ENCODE data around the gene IQSEC1.

The IQSEC1 gene

DNA sequence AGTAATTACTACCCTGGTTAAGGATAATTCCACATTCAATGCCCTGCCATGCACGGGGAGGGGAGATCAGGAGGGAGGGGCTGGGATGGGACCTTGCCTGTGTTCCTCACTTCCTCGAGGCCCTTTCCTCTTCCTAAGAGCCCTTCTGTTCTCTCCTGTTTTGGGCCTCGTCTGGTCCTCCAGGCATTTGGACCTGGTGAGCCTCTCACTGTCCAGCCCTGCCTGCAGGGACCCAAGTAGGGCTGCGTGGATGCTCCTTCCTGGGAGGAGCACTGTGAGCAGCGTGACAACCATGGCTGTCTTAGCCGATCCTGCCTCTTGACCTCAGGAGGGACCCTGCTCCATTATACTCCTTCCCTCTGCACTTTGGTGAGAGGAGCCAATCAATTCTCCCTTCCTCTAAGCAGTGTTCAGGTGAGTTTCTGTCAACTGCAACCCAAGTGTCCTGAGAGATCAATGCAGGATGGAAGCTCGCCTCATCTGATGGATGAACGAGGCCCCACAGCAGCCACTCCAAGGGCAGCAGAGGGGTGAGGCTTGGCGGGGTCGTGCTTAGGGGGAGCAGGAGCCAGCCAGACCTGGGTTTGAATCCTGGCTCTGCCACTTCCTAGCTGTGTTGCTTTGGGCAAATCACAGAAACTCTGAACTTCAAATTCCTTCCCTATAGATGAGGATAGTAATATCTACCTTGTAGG, 92.5 kb downstream of the IQSEC1 start:
- DNase-seq: no peak

DNA sequence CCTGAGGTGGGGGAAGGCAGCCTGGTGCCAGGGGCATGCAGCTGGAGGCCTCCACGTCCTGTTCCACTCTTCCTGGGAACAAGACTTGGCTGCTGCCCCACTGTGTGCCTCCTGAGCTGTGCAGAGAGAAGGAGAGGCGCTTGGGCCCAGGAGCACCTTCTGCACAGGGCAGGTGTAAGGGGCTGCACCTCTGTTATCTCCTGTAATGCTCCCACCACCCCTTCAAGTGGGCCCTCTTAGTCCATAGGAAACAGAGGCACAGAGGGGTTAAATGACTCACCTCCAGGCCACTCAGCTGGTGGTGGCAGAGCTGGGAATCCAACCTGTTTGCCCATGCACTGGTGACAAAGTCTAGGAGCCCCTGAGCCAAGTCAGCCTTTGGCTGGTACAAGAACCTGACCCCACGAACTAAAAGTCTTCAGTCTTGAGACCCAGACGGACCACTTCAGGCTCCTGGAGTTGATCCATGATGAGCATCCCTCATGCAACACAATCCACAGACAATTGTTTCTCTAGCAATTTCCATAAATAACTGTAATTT, 93.2 kb downstream of the IQSEC1 start:
- no peak for DNase-seq

GRCh38 chr3:12979151-12979946, 93.9 kb downstream of the IQSEC1 start:
- DNase-seq: no peak

DNA sequence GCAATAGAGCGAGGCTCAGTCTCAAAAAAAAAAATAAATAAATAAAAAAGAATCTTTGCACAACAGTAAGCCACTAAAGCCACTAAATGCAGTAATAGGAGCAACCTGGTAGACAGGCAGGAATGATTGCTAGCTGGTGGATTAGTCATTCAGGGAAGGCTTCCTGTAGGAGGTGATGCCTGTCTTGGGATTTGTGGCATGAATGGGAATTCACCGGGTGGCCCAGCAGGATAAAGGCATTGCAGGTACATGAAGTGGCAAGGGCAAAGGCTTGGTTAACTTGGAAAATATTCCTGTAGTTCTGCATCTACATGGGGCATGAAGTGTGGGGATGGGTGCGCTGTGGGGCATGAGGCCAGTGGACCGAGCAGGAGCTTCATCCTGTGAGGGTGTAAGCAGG, 94.5 kb downstream of the IQSEC1 start:
- DNase-seq: no peak

DNA sequence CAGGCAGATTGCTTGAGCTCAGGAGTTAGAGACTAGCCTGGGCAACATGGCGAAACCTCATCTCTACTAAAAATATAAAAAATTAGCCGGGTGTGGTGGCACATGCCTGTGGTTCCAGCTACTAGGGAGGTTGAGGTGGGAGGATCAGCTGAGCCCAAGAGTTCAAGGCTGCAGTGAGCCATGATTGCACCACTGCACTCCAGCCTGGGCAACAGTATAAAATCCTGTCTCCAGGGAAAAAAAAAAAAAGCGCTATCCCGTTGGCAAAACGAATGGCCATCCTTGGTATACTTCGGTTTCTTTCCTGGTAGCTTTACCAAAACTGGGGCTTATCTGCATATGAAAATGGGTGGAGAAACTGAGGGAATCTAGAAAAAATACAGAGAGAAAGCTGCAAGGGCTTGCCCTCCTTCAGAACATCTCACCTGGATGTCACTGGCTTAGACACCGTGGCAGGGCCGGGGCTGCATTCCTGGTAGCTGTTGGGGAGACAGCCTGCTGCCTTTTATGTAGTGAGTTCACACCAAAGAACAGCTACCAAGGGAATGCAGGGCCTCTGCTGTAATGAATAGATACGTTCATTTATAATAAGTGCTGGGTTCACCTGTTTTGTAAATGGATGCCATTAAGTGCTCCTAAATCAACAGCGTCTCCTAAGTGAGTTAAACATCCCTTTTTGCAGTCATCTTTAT, 96.0 kb downstream of the IQSEC1 start:
- no peak for DNase-seq

- DNase-seq: no peak
Observed at GRCh38 chr3:12975748-12976522, 97.3 kb downstream of the IQSEC1 start.

- DNase-seq: no peak
Observed at GRCh38 chr3:12974819-12975218, 98.4 kb downstream of the IQSEC1 start.

GRCh38 chr3:12974334-12974733, 98.9 kb downstream of the IQSEC1 start:
- DNase-seq: no peak

DNA sequence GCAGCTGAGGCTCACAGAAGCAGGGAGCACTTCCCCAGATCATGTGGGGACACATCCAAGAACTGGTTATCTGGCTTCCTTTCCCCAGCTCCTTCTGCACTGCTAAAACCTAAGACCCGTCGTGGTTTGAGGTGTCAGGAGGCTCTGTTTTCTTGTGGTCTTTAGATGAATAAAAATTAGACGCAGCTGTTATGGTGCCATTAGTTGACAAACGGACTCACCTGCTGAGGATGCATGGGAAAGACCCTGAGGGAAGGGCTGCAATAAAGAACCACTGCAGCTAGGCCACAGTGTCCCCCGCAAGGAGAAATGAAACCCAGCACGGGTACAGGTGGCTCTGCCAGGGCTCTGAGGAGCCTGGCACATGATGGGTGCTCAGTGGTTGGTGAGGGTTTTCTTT, 99.4 kb downstream of the IQSEC1 start:
- DNase-seq: no peak

- DNase-seq: no peak
Observed at GRCh38 chr3:12972781-12973702, 100.2 kb downstream of the IQSEC1 start.

DNA sequence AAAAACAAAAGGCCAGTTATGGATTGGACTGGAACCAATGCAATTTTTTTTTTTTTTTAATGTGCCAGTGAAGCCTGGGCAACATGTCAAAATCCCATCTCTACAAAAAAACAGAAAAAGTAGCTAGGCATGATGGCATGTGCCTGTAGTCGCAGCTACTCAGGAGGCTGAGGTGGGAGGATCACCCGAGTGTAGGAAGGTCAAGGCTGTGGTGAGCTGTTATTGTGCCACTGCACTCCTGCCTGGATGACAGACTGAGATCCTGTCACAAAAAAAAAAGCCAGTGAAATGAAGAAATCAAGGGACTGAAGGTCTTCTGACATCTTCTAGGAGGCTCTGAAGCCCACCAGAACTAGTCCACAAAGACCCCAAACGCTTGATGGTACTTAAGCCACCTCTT, 101.2 kb downstream of the IQSEC1 start:
- DNase-seq: no peak

DNA sequence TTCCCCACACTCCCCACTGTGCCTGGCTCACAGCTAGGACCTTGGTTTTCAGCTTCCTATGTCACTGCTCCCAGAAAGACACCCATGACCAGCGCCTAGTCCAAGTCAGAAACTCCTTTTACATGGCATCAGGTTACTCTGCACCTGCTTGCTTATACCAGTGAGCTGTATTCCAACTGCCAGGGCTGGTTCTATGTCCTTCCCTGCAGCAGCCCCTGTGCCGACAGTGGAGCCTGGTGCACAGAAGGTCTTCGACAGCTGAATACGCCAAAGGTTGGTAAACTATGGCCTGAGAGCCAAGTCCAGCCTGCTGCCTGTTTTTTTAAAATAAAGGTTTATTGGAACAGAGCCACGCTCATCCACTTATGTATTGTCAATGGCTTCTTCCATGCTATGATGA, 102.5 kb downstream of the IQSEC1 start:
- no peak for DNase-seq

DNA sequence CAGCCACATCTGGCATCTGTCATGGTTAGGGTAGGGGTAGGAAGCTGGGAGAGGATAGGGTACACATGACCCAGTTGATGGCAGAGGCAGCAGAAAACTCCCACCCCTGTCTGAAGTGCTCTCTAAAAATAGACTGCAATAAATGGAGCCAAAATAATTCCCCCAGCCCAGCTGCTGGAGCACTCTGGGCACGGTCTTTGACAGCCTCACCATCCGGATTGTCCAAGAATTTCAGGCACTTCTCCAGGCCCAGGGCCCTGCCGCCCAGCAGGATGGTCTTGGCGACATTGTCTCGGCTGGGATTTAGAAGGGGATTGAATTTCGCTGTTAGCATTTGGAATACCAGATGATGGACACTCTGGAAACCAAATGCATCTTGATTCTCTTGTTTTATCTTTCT, 103.7 kb downstream of the IQSEC1 start:
- DNase-seq: no peak

DNA sequence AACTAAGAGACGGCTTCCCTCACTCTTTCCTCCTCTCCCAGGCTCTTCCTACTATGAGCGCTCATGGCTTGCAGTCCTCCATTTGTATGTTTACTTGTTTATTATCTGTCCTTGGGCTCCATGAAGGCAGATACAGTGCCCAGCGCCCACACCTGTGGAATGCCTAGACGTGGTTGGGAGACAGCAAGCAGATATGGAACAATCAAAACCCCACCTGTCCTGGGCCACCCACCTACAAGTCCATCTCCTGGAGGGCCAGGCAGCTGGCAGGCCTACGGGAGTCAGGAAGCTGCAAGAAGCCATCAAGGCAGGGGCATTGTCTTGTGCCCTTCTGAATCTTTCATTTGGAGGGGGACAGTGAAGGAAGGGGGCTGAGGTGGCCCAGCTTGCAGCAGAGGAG, 104.7 kb downstream of the IQSEC1 start:
- DNase-seq: no peak

GRCh38 chr3:12967606-12968351, 105.5 kb downstream of the IQSEC1 start:
- DNase-seq: no peak

GRCh38 chr3:12966847-12967605, 106.2 kb downstream of the IQSEC1 start:
- DNase-seq: no peak

DNA sequence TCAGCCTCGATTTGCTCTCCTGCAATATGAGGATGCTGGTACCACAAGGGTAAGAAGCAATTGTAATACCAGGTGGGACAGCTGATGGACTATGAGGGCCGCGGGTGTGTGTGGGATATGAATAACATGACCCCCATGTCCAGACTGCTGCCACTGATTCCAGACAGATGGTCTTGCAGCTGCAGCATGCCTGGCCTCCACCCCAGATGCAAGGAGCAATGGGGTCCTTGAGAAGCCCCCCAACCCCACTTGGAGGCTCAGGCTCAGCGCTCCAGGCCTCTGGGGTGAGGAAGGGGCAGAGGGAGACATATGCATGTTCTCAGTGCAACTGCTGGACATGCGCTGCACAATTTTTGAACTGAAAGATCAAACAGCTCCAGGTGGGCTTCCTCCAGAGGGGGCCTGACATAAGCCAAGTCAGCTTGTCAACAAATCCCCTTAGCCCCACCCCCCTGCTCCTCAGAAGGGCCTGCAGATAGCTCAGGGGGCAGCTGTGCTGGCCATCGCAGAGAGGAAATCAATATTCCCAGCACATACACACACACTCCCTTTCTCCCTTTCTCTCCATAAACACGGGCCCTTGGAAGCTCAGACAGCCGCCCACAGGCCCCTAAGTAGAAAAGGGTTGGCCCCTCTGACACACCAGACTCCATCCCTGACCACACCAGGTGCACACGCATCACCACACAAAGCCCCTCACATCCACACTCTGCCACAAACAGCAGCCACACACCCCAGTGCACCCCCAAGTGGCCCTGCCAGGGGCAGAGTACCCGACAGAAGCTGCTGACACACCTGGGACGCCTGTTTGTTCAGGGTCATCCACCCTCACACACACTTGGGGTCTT, 107.0 kb downstream of the IQSEC1 start:
- no peak for DNase-seq

DNA sequence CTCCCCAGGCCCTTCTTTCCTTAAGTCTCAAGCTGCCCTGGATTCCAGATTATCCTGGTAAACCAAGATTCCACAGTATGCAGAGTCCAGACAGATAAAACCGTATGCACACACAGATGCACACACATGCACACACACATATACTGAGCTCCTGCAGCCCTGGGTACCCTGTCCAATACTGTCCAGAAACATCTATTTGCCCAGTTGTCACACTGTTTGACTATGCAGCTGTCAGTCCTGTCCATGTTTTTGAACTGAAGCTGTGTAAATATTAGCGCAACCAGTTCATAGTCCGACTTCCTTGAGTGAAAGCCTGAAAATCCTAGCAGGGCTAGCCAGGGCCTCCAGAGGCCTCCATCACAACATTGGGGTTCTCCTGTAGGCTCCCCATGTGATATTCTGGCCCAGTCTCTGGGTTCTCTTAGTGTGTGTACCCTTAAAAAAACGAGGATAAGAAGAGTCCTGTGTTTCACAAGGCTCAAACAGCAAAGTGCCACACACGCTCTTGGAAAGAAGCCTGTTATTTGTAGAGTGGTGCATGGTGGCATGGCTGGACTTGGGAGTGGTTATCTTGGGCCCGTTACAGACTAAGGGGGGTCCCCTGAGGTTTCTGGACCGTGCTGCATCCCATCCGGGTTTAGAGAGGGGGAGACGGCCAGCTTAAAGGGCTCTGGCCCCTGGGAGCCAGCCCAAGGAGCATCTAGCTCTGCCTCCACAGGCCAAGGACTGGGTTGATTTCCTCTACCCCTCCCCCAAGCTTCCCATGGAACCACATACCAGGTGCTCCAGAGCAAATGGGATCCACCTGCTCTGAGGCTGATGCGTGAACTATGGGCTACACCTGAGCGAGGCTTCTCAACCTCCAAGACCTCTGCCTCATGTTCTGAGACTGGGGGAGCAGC, 108.3 kb downstream of the IQSEC1 start:
- no peak for DNase-seq

Measured in NCI-H1930 (cell line).